T-helper 2 cell treated with Interferon-gamma antibody and Interleukin-4, amounts not matched to agents 100 ng/mL and 5 ng/mL, for 36 hours (primary cell): Measurements from ENCODE around the gene LRFN3. TPM values are rescaled to one million over a fixed set of nuclear protein-coding genes. Genes with fewer than 3 reads are reported as not detected.
"Not testable (repeated sequence)": the region's sequence is repeated elsewhere in the genome, so short reads cannot be mapped to it uniquely, and the experiment has no call there.

Experiments
- intact Hi-C: fragments of 100-400 bp; cut with micrococcal nuclease; formaldehyde crosslinking; loops from one replicate; pipeline ENCODE4 v1.15.1; 2023
- total RNA-seq: library from RNA; stranded (reverse); gene quantifications from 2 replicates; pipeline ENCODE4 v1.2.3, GENCODE V29; 2022

LRFN3 gene
- total RNA-seq, 1 donor from 2014 or later: 9.7 TPM

GRCh38 chr19:35963514-35963913, 27.3 kb downstream of the LRFN3 start:
- intact Hi-C loops: loop anchor here (1.0 kb wide), 1 partner anchor 12 kb away; no protein-coding TSS in a partner anchor

DNA sequence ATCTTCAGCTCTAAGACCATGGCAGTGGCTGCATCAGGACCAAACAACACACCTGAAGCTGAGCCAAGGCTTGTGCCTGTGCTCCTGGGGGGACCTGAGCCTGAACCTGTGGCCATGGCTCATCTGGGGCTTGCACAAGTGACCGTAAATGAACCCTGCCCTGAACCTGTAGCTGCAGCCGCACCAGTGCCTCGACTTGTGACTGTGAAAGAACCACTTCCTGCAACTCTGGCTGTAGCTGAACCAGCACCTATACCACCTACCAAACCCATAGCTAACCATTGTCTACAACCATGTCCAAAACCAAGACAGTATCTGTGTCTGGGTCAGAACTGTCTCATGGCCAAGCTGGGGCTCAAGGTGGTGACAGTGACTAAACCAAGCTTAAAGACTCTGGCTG, 30.6 kb downstream of the LRFN3 start:
- intact Hi-C loops: no loop called here

DNA sequence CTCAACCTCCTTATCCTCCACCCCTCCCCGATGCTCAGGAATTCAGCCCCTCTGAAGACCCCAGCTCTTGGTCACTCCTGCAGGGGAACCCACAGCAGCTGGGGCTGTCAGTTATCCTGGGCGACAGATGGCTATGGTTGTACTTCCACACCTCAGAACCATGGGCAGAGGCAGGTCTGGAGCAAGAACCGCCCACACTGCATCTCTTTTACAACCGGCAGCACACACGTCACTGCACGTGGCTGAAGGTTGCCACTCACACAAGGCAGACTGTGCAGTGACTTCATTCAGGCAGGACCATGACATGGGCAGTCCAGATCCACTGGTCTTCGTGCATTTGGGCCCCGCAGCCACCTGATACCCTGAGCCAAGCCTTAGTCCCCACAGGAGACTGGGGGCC, 37.3 kb downstream of the LRFN3 start:
- intact Hi-C loops: no loop called here

DNA sequence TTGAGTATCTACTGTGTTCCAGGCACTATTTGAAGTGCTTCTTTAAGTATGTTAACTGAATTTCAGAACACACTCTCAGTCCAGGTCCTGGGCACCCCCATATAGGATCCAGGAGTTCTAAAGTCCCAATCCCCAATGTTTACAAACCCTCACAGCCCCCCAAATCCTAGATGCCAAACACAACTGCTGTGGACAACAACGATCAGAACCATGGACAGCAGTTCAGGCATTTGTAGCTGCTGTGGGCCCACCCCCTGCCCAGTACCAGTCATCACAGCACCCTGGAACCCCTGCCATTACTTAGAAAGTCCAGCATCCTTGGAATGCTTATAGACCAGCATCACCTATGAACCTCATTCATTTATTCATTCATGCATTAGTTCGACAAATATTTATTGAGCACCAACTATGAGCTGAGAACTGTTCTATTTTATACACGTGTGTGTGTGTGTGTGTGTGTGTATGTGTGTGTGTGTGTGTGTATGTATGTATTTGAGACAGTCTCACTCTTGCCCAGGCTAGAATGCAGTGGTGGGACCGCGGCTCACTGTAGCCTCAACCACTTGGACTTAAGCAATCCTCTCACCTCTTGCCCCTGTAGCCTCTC, 39.5 kb downstream of the LRFN3 start:
- intact Hi-C loops: loop anchor here (1.0 kb wide), 1 partner anchor 12 kb away; no protein-coding TSS in a partner anchor

DNA sequence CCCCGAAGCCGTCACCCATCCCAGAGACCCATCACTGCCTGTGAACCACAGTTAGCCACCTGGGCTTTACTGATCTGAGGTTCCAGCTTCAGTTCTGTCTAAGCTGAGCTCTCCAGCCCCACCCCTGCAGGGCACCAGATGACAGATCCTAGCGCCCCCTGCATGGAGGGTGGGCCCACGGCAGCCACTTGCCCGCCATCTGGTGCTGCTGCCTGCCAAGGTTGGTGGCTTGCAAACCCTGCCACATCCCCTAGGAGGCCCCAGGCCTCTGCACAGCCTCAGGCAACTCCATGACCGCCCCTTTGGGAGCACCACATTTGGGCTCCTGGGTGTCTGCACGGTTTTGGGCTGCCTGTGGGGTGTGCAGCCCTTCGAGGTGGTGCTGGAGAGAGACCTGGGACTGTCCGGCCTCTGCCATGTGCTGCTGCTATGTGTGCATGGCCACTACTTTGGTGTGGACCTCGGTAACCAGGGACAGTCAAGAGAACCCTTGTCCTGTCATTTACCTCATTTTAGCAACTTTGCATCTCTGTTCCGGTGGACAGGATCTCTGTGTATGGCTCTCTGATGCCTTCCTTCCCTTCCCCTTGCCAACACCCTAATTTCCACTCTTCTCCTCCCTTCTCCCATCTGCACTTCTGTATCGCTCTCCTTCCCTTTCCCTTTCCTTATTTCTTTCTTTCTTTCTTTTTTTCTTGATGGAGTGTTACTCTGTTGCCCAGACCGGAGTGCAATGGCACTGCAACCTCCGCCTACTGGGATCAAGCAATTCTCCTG, 41.5 kb downstream of the LRFN3 start:
- intact Hi-C loops: no loop called here

DNA sequence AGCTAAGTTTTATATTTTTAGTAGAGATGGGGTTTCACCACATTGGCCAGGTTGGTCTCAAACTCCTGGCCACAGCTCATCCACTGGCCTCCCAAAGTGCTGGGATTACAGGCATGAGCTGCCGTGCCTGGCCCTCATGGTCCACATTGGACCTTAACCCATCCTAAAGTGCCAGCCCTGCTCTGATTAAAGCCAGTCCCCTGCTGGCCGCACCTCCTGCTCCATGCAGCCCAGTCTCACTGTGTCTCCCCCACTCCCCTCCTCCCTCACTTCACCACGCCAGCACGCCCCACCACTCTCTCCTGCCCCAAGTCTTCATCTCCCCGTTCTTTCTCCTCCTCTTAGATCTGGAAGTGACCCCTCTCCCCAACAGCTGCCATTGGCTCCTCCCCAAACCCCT, 42.1 kb downstream of the LRFN3 start:
- intact Hi-C loops: no loop called here

DNA sequence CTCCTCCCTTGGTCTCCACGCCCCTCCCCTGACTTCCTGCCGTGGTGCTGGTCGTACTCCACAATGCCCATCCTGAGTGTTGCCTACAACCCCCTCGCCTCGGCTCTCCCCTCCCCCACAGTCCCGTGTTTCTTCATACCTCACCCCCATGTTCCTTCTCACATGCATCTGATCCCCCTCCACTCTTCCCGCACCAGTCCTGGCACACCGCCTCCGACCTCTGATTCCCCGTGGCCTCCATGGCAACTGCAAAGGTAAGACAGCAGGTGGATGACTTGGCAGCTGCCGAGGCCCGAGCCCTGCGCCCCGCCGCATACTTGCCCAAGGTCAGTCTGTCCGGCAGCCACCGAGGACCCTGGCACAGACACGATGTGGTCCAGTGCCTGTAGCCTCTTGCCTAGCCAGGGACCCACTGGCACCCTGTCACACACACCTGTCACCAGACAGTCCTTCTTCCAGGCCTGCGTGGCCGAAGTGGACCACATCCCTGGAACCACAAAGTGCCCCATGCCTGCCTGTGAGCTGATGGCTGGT, 42.7 kb downstream of the LRFN3 start:
- intact Hi-C loops: no loop called here

DNA sequence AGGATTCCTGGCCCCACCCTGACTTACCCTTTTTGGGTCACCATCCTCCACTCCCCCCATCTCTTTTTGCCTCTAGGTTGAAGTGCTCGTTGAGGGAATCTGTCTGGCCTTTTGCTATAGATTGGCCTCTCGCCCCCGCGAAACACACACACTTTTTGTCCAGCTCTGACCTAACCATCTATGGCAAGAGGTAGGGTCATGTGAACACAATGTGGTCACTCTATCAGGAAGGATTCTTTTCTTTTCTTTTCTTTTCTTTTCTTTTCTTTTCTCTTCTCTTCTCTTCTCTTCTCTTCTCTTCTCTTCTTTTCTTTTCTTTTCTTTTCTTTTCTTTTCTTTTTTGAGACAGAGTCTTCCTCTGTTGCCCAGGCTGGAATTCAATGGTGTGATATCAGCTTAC, 44.8 kb downstream of the LRFN3 start:
- intact Hi-C loops: not testable (repeated sequence)

GRCh38 chr19:35983177-35983576, 47.0 kb downstream of the LRFN3 start:
- intact Hi-C loops: no loop called here

GRCh38 chr19:35986111-35986510, 49.9 kb downstream of the LRFN3 start:
- intact Hi-C loops: no loop called here

DNA sequence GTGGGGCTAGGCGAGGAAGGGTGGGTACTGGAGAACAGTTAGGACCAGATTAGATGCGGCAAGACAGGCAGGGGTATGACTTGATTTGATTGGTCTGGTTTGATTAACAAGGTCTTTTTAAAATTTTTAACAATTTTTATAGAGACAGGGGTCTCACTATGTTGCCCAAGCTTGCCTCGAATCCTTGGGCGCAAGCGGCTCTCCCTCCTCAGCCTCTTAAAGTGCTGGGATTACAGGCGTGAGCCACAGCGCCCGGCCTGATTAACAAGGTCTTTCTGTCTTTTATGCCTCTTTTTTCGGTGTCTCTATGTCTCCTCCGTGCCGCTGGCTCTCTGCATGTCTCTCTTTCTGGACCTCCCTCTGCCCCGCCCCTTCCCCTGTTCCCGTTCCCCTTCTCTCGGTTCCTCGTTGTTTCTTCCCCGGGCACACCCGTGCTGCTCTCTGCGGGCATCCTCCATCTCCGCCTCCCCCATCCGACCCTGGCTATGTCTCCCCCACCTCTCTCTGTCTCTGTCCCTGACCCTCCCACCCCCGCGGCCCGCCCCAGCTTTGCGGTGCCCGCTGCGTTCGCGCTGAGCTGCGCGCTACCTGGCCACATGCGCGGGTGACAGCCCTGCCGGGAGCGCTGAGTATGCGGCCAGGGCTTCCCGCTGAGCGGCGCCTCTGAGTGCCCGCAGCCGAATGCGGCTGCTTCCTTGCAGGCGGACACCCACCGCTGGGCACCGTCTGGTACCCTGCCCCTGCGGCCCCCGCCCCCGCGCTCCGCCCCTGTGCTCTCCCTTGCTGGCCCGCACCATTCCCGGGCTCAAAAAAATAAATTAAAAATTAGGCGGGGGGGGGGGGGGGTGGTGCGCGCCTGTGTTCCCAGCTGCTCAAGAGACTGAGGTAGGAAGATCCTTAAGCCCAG, 50.7 kb downstream of the LRFN3 start:
- intact Hi-C loops: no loop called here

- intact Hi-C loops: no loop called here
Measured at GRCh38 chr19:35987571-35987896, 51.4 kb downstream of the LRFN3 start.

DNA sequence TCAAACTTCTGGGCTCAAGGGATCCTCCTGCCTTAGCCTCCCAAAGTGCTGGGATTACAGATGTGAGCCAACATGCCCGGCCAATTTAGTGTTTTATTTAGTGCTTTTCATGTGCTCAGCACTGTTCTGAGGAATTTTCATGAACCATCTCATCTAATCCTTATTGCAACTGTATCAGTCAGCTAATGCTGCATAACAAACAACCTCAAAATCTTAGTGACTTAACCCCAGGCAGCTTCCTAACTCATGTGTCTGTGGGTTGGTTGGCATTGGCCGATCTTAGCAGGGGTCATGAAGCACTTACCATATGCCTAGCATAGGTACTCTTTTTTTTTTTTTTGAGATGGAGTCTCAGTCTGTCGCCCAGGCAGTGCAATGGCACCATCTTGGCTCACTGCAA, 52.6 kb downstream of the LRFN3 start:
- intact Hi-C loops: no loop called here

- intact Hi-C loops: no loop called here
Measured at GRCh38 chr19:35990156-35990555, 54.0 kb downstream of the LRFN3 start.

- intact Hi-C loops: no loop called here
Measured at GRCh38 chr19:35990771-35991730, 54.9 kb downstream of the LRFN3 start.

DNA sequence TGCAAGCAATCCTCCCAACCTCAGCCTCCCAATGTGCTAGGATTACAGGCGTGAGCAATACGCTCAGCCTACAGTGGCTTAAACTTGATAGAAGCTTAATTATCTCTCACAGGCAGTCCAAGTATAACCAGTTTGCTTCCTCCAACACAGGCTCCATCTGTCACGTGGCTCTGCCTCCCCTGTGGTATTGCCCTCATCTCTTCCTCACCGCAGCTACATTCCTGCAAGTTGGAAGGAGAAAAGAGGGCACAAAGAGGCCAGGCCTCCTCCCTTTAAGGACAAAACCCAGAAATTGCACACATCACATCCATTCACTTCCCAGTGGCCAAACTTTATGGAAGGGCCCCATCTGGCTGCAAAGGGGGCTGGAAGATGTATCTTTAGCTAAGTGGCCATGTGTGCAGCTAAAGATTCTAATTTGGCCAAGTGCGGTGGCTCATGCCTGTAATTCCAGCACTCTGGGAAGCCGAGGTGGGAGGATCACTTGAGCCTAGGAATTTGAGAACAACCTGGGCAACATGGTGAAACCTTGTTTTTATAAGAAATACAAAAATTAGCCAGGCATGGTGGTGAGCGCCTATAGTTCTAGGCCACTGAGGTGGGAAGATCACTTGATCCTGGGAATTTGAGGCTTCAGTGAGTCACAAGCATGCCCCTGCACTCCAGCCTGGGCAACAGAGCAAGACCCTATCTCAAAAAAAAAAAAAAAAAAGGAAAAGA, 55.7 kb downstream of the LRFN3 start:
- intact Hi-C loops: no loop called here

DNA sequence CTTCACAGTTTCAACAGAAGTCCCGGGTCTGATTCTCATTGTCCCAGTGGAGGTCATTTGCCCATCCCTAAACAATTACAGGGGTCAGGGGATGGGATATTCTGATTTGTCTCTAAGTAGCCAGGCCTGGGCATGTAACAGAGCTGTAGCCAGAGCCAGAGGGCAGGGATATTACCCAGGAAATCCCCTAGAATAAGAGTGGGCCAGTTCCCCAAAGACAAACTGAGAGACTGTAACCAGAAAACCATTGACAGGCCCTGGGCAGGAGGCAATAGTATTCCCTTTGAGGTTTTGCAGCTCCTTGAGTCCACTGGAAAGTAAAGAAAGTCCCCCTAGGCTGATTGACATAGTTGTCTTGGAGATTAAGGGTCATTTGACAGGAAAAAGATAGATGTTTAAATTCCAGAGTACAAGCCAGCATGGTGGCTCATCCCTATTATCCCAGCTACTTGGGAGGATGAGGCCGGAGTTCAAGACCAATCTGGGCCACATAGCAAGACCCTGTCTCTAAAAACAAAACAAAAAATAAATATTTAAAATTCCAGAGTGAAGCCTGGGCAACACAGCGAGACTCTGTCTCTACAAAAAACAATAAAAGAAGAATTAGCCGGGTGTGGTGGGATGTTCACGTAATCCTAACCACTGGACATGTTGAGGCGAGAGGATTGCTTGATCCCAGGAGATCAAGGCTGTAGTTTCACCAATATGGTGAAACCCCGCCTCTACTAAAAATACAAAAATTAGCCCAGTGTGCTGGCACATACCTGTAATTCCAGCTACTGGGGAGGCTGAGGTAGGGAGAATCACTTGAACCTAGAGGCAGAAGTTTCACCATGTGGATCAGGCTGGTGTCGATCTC, 57.0 kb downstream of the LRFN3 start:
- intact Hi-C loops: no loop called here

GRCh38 chr19:35993923-35994598, 57.9 kb downstream of the LRFN3 start:
- intact Hi-C loops: no loop called here
